Endothelial cell of umbilical vein (primary cell): ENCODE measurements around the gene UNKL. TPM values are rescaled to one million over a fixed set of nuclear protein-coding genes. Genes with fewer than 3 reads are reported as not detected.

ENCODE experiments used
- BruUV-seq: library from RNA; stranded (reverse); fragments of 400-500 nt; replicated peaks from 2 replicates; lab custom pipeline; 2021; lab: Mats Ljungman, UMichigan
- CTCF ChIA-PET: fragments of 300-600, 350-600 bp; sonication (Branson Sonifier 250); formaldehyde crosslinking; loops from one replicate; lab custom pipeline; 2021; ENCODE audit warnings: antibody characterized with exemption, inconsistent platforms; lab: Charles Lee
- POLR2A ChIA-PET: fragments of 300-600, 350-600 bp; sonication (Branson Sonifier 250); formaldehyde crosslinking; loops from one replicate; lab custom pipeline; 2021; ENCODE audit warnings: antibody characterized with exemption, inconsistent platforms; lab: Charles Lee
- DNase-seq: peaks from one replicate; pipeline ENCODE4 v3.0.0-alpha.2; 2011; ENCODE audit warnings: low read depth, low spot score
- FAIRE-seq: peaks from 2 replicates; lab custom pipeline; 2011; peaks lifted over from hg19 to GRCh38; lab: Jason Lieb, UNC
- H2AFZ ChIP-seq: 2 replicates; pipeline ENCODE4 v1.6.0; 2012; ENCODE audit warnings: low read depth, low read length, control low read depth, inconsistent platforms
- H3K27ac ChIP-seq: 2 replicates; pipeline ENCODE4 v1.5.1; 2011; ENCODE audit warnings: low read depth, mild to moderate bottlenecking, control low read depth, low read length, moderate library complexity; ENCODE audit not compliant: insufficient read depth
- H3K27me3 ChIP-seq, 2 experiments: 2 replicates each; pipeline versions ENCODE4 v1.6.0 to v1.6.1; 2011; ENCODE audit warnings: low read length in 2 of 2, mixed read lengths in 1 of 2; ENCODE audit not compliant: control insufficient read depth in 2 of 2, insufficient read depth in 2 of 2
- H3K36me3 ChIP-seq, 2 experiments: 2 replicates in 1 of 2; 3 replicates in 1 of 2; pipeline ENCODE4 v1.5.1; 2011; ENCODE audit warnings: low read length in 2 of 2, mild to moderate bottlenecking in 1 of 2, moderate library complexity in 1 of 2; ENCODE audit not compliant: control insufficient read depth in 2 of 2, insufficient read depth in 2 of 2; ENCODE audit errors: extremely low read depth in 1 of 2
- H3K4me1 ChIP-seq: 3 replicates; pipeline ENCODE4 v1.5.1; 2011; ENCODE audit warnings: mild to moderate bottlenecking, low read length; ENCODE audit not compliant: control insufficient read depth, insufficient read depth; ENCODE audit errors: extremely low read depth
- H3K4me2 ChIP-seq: 2 replicates; pipeline ENCODE4 v1.6.1; 2011; ENCODE audit warnings: low read length, control low read depth, mixed read lengths; ENCODE audit not compliant: insufficient read depth
- H3K4me3 ChIP-seq, 3 experiments: fragments of 200-600 bp in 1 of 3; sonication (generic), shearing (Covaris generic) in 1 of 3; replicated peaks in 1 of 3; 2 replicates each; pipeline ENCODE4 v1.5.1; 2011 to 2016; ENCODE audit warnings: control low read depth in 3 of 3, low read length in 3 of 3, mild to moderate bottlenecking in 2 of 3, inconsistent platforms in 1 of 3, low read depth in 1 of 3, moderate library complexity in 1 of 3; ENCODE audit not compliant: insufficient read depth in 1 of 3
- H3K79me2 ChIP-seq: 2 replicates; pipeline ENCODE4 v1.6.0; 2012; ENCODE audit warnings: low read length, inconsistent platforms; ENCODE audit not compliant: control insufficient read depth, insufficient read depth
- H3K9ac ChIP-seq: replicated peaks from 2 replicates; pipeline ENCODE3; 2011; ENCODE audit warnings: low read length, control low read depth; ENCODE audit not compliant: insufficient read depth; ENCODE audit errors: extremely low read depth
- H3K9me1 ChIP-seq: replicated peaks from 3 replicates; pipeline ENCODE4 v1.6.0; 2011; ENCODE audit warnings: mild to moderate bottlenecking, low read length; ENCODE audit not compliant: control insufficient read depth, insufficient read depth; ENCODE audit errors: extremely low read depth
- H3K9me3 ChIP-seq: replicated peaks from 2 replicates; pipeline ENCODE4 v1.5.1; 2012; ENCODE audit warnings: low read length, inconsistent platforms; ENCODE audit not compliant: control insufficient read depth, insufficient read depth
- H4K20me1 ChIP-seq: replicated peaks from 2 replicates; pipeline ENCODE3; 2011; ENCODE audit warnings: mild to moderate bottlenecking, low read length; ENCODE audit not compliant: control insufficient read depth, insufficient read depth; ENCODE audit errors: extremely low read depth
- EZH2 ChIP-seq: IDR thresholded peaks from 2 replicates; pipeline ENCODE4 v1.6.1; 2012; ENCODE audit warnings: borderline replicate concordance, low read depth, mild to moderate bottlenecking, moderate library complexity, low read length, inconsistent platforms; ENCODE audit not compliant: severe bottlenecking
- FOS ChIP-seq: IDR thresholded peaks from 2 replicates; pipeline ENCODE4 v1.6.1; 2011; ENCODE audit warnings: mild to moderate bottlenecking, low read length, moderate library complexity, borderline replicate concordance; ENCODE audit not compliant: insufficient read depth
- GATA2 ChIP-seq: IDR thresholded peaks from 2 replicates; pipeline ENCODE4 v1.7.0; 2011; ENCODE audit warnings: low read depth, mild to moderate bottlenecking, moderate library complexity, mixed read lengths, low read length; ENCODE audit not compliant: insufficient read length, insufficient read depth
- POLR2A ChIP-seq: IDR thresholded peaks from 2 replicates; pipeline ENCODE4 v1.6.1; 2012; ENCODE audit warnings: low read depth, mild to moderate bottlenecking, control low read depth, low read length
- POLR2AphosphoS5 ChIP-seq: IDR thresholded peaks from 2 replicates; pipeline ENCODE4 v1.6.1; 2012; ENCODE audit warnings: low read depth, mild to moderate bottlenecking, control low read depth, low read length, moderate library complexity; ENCODE audit not compliant: insufficient read depth
- dilution Hi-C: fragments of 300-500 bp; cut with MboI; formaldehyde crosslinking; loops from one replicate; pipeline ENCODE4 v1.15.0; 2019; ENCODE audit warnings: low sequenced_read_pairs; ENCODE audit not compliant: extremely low pct_ligation_motif_present
- intact Hi-C: fragments of 100-400 bp; cut with micrococcal nuclease; formaldehyde crosslinking; loops from one replicate; pipeline ENCODE4 v1.10.0; 2022
- polyA plus RNA-seq, 4 experiments: library from polyadenylated mRNA; depleted of rRNA in 3 of 4; stranded (reverse) in 3 of 4; unstranded in 1 of 4; fragments of >200 nt; gene quantifications; 2 replicates each; pipeline versions ENCODE4 v1.2.1 to v1.2.3, GENCODE V29; 2011 to 2012; ENCODE audit warnings: missing spikeins in 1 of 4
- total RNA-seq: library from RNA; stranded (reverse); gene quantifications from 2 replicates; pipeline ENCODE4 v1.2.3, GENCODE V29; 2021
- TF ChIP-seq, protein P1 (sequence below), 2 donors: IDR thresholded peaks; 1 replicate in 1 of 2; 2 replicates in 1 of 2; pipeline ENCODE4 v1.5.1; 2011; ENCODE audit warnings: low read length in 2 of 2, mild to moderate bottlenecking in 2 of 2, moderate library complexity in 2 of 2, control low read depth in 1 of 2, inconsistent platforms in 1 of 2, low read depth in 1 of 2; ENCODE audit not compliant: insufficient read depth in 1 of 2; ENCODE audit errors: extremely low read depth in 1 of 2

Gene UNKL
- total and polyA plus RNA-seq, 2 donors (not counting 3 experiments of a cell fraction or from before 2014, with no cell fraction given), result 17.1 to 32.8 TPM

- Histone ChIP-seq H3K27ac (no peak overlapping the region), H3K27me3 (no peaks in the 10 kb centered on the region), H4K20me1 (no peaks in the 10 kb centered on the region), H3K79me2 (peaks cover 18% of the 10 kb centered on the region), H3K4me3 (no peak overlapping the region), H3K36me3 (peaks cover 0 to 11% of the 10 kb centered on the region in 2 experiments), H3K9me1 (no peaks in the 10 kb centered on the region), H3K9me3 (no peaks in the 10 kb centered on the region), H3K4me2 (no peak overlapping the region), H3K9ac (no peak overlapping the region), H3K4me1 (peaks cover 9% of the 10 kb centered on the region), H2AFZ (no peak overlapping the region)
- FAIRE-seq (no peak), DNase-seq (no peak)
- BruUV-seq, result no TSS peak
- ChIA-PET POLR2A (no interaction called here), CTCF (interaction anchor here (1.1 kb wide), 1 partner anchor 12 kb away, joined by 3 read pairs; no protein-coding TSS in a partner anchor)
- TF ChIP-seq GATA2, result no peak
- TF ChIP-seq, protein P1, sequence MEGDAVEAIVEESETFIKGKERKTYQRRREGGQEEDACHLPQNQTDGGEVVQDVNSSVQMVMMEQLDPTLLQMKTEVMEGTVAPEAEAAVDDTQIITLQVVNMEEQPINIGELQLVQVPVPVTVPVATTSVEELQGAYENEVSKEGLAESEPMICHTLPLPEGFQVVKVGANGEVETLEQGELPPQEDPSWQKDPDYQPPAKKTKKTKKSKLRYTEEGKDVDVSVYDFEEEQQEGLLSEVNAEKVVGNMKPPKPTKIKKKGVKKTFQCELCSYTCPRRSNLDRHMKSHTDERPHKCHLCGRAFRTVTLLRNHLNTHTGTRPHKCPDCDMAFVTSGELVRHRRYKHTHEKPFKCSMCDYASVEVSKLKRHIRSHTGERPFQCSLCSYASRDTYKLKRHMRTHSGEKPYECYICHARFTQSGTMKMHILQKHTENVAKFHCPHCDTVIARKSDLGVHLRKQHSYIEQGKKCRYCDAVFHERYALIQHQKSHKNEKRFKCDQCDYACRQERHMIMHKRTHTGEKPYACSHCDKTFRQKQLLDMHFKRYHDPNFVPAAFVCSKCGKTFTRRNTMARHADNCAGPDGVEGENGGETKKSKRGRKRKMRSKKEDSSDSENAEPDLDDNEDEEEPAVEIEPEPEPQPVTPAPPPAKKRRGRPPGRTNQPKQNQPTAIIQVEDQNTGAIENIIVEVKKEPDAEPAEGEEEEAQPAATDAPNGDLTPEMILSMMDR (IDR thresholded peaks at IDR 0.05; ENCODE audit: extremely low read depth in 1 of 2, insufficient read depth in 1 of 2, low read depth in 1 of 2, low read length in 2 of 2), result no peak
- TF ChIP-seq EZH2, result no peak
- no peak for TF ChIP-seq POLR2A
- TF ChIP-seq POLR2AphosphoS5, result no peak
- TF ChIP-seq FOS, result no peak
- intact Hi-C loops, result no loop called here
- dilution Hi-C loops, result no loop called here
Observed at GRCh38 chr16:1347286-1347855, 67.1 kb downstream of the UNKL start.
